Suppressor macrophage treated with lipopolysaccharide for 4 hours (primary cell): ENCODE measurements around the gene TADA2A.

Experiments
- DNase-seq: peaks from one replicate; pipeline ENCODE4 v3.0.0-alpha.2; 2020

Gene TADA2A, protein sequence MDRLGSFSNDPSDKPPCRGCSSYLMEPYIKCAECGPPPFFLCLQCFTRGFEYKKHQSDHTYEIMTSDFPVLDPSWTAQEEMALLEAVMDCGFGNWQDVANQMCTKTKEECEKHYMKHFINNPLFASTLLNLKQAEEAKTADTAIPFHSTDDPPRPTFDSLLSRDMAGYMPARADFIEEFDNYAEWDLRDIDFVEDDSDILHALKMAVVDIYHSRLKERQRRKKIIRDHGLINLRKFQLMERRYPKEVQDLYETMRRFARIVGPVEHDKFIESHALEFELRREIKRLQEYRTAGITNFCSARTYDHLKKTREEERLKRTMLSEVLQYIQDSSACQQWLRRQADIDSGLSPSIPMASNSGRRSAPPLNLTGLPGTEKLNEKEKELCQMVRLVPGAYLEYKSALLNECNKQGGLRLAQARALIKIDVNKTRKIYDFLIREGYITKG

DNA sequence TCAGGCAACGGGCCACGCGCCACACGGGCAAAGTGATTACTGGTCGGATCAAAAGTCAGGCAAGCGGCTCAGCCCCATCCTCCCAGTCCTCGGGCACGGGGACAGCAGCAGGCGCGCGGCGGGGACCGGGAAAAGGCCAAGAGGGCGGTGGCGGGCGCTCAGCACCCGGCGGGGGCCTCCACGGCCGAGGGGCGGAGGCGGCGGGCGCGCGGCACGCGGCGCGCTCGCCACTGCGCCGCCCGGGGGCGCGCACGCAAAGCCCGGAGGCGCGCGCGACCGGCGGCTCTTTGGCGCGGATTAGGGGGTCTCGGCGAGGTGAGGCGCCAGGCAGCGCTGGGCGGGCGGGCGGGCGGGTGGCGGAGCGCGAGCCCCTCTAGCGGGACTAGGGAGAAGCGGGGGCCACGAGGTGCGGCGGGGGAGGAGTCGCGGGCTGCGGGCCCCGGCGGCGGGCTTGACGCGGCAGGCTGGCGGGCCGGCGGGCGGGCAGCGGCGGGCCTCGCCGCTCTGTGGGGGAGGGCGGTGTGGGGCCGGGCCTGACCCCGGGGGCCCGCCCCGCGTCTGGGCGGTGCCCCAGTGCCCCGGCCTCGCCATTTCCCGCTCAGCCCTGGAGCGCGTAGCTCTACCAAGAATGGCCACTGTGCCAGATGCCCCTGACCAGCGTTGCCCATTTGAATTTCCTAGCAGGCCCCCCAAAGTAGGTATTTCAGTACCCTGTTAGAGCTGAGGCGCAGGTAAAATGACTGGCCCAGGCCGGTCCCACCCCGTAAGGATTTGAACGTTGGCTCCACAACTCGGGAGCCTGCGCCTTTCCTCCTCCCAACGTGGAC lies at the start of gene TADA2A, which contains the start of gene ACACA:
Gene TADA2A (plus strand): TSS at position 252 of the 827 bp plus-strand sequence. CDS start 4,480 bp downstream, outside the sequence.
Gene ACACA (minus strand): TSS at position 202 of the 827 bp plus-strand sequence. CDS start 537 bp downstream, outside the sequence.
- DNase-seq: peak; percentile 93

DNA sequence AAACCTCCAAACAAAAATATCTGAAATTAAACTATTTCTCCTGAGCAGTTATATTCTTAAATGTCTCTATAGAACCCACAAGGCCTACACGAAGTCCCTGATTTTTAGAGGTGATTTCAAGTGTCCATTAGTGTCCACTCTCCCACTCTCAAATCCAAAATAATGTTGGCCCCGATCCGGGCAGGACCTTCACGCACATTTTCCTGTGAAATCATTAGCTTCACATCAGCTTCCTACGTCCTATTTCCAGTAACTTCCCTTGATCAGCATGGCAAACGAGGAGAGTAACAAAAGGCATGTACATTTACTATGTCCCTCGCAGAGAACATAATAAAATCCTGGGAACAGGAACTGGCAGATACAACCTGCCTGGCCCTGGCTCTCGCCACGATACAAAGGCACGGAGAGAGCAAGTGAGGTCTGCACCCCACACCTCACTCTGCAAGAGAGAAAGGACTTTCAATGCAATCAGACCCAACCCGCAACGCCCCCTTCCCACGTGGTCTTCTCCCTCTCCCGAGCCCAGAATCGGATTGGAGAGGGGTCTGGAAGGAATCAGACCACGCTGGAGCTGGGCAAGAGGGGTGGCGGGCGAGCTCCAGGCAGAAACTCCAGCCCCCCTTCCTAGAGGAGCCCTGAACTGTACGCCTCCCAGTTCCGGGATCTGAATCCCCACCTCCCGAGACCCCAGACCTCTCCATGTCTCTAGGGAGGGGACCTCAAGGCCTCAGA lies 48.4 kb upstream of the TADA2A start:
- DNase-seq: peak; percentile 39

DNA sequence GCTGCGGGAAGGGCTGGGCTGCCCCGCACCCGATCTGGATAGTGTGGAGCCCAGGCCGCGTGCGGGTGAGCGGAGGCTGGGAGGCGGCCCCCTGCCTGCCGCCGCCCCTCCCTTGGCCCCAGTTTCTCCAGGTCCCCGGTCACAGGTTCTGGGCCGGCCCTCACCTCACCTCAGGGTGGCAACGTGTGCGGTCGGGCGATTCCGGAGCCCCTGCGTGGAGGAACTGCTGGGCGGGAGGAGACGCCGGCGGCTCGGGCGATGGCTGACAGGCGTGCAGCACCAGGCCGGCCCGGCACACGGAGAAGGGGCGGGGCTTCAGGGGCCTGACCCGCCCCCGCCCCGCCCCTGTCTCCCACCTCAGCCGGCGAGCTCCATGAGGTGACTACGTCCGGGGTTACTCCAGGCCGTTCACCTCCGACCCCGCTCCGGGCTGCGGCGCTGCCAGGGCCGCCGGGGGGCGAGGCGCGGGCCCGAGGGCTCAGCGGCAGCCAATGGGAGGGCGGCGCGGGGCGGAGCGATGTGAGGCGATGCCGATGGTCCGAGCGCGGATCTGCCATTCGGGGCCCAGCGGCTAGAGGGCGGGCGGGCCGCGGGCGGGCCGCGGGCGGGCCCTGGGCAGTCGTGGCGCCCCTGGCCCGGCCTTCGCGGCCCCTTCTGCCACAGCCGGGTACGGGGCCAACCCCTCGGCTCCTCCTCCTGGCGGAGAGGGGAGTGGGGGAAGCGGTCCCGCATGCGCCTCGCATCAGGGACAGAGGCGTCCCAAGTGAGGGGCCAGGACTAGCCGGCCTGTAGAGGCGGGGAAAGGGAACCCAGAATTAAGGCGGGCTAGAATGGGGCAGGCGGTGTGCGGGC lies 47.6 kb upstream of the TADA2A start:
- peak; percentile 95 for DNase-seq

DNA sequence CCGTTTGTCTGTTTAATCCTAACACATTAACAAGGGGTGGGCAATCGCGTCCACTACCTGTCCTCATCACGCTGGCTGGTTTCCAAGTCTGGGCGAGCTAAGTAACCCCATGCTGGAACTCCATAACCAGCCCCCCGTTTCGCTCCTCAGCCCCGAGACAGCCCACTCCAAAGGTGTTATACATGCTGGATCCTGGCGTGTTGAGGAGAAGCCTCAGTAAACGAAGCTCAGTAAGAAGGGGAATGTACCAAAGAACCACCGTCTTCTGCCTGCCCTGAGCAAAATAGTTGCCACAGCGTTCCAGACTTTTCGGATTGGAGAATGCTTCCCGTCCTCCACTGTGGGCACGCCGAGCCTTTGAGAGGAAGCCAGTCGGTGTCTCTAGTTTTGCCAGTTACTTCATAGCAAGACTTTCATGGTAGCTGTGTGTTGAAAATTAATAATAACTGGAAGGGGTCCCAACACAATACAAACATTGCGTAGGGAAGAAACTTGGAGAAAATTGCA lies 47.0 kb upstream of the TADA2A start:
- DNase-seq: peak; percentile 10

DNA sequence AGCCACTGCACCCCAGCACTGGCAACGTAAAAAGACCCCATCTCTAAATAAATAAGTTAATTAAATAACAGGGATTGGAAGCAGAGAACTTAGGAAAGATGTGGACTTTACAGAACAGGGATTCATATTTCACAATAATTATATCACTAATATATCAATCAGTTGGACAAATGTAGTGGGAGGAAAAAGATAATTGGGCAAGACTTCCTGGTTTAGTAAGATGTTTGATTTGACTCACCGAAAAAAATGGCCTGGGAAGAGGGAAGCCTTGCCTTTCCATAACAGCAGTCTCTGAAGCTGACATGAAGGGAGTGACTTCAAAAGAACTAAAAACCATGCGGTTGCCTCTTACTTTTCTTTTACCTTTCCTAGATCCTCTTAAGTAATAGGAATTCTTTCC lies 46.1 kb upstream of the TADA2A start:
- DNase-seq: peak; percentile 33

DNA sequence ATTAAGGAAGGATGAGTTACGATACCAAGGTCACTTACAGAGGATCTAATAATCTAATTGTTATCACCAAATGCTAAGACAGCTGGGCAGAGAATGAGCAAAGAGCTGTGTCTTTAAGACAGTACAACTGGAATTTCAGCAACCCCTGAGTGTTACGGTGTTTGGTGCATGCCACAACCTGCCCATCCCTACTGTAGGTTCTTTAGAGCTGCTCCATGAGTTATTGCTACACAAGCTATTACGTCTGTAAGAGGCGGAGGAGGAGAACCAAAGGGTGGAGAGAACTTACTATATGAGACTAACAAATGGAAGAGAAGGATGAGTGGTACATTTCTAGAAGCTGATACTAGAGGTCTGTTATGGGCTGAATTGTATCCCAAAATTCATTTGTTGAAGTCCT lies 45.1 kb upstream of the TADA2A start:
- DNase-seq: no peak

DNA sequence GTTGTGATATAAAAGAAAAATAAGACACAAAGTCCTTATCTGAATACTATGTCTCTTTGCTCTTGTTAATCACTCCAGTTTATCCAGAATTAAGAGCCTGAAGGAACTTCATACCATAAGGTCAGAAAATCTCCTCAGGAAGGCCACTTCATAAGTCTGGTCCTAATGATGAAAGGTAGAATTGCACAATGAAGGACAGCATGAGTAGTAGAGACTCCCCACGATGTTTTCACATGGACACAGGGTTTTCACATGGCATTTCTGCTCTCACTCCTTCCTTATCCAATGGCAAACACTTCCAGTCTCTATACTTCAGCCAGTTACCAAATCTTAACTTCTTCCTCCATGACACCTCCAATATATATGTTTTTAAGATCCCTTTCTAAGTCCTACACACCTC lies 41.1 kb upstream of the TADA2A start:
- DNase-seq: no peak

DNA sequence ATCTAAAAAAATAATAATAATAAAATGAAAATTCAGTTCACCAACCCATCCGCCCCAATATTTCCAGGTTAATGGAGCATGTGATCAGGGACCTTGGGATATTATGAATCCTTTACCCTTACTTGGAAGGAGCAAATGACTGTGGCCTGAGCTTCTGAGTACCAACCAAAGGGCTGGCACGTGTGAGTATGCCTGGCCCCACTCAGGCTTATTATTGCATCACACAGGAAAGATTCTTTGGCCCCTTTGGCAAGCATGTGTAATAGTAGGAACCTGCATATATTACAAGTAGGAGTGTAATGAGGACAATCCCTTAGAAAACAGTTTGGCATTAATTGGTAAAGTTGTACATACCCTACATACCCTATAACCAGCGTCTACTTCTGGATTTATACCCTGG lies 38.1 kb upstream of the TADA2A start:
- DNase-seq: peak; percentile 9

DNA sequence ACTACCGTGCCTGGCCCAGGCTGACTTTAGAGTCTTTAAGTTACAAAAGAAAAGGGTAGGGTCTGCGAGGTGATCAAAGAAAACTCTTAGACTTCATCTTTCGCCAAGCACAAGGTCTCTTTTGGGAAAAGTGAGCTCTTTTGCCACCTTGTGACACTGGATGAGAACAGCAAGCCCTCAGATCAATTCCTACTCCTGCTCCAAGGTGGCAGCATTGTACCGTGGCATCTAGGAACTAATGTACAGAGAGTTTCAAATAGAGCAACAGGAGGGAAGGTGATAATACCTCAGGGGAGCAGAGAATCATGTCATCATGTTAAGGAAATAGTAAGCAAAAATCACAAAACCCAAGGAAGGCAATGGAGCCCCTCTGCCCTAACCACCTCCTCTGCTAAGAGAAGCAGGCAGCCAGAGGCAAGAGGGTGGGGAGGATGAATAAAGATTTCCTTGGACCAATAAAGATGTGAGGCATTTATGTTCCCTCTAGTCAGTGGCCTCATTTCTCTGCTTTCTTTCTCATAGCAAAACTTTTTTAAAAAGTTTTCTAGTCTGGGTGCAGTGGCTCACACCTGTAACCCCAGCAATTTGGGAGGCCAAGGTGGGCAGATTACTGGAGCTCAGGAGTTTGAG lies 33.0 kb upstream of the TADA2A start:
- peak; percentile 76 for DNase-seq

DNA sequence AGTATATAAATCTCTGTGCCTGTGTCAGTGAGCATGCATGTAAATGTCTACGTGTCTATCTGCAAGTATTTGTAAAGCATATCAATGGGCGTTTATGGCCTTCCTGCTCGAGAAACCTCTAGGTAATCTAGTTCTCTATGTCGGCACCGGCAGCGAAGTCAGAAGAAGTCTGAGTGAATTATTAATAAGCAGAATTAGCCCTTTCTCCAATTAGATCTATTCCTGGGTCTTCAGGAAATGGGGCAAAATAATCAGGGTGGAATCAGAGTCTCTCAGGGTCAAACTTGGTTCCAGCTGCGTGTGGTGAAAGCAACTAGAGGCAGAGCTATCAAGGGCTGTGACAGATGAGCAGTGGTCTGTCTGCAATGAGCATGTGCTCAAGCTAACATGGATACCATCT lies 31.0 kb upstream of the TADA2A start, which contains the start of gene C17orf78:
Gene C17orf78 (plus strand): TSS at position 280 of the 400 bp plus-strand sequence. CDS start 108 bp downstream, at position 388.
- DNase-seq: no peak

DNA sequence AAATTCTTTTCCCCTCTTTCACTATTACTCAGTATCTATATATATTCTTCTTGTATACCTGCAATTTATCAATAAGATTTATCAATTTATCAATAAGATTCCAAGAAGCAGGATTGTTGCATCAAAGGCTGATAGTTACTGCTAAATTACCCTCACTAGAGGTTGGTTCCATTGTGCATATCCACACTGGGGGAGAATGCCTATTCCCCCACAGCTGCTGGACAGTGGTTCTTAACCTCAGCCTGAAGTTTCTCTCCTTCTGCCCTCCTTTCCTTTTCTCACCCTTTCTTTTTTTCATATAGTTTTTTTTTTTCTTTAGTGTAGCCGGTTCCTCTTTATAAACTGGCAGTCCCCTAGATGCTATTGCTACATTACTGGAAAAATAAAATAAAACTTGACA lies 24.6 kb upstream of the TADA2A start:
- DNase-seq: no peak

DNA sequence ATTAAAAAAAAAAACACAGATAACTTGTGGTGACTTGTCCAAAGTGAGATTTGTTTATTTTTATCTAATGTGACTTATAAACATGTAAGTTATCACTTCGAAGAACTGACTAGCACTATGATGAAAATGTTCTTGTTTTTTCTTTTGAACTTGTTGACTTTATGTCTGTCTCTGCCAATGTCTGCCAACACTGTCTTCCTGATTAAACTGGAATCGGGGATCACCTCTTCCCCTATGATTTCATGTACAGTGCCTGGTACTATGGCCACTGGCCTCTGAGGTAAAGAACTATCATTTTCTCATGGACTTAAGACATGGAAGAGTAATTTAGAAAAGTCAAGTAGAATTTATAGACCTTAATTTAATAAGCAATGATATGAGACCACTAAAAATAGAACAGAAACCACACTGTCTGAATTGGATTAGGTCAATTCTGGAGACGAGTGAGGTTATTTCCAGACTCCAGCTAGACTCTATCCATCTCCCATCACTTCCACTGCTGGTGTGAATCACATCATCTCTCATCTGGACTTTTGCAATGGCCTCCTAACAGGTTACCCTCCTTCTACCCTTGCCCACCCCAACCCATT lies 22.0 kb upstream of the TADA2A start:
- DNase-seq: no peak

DNA sequence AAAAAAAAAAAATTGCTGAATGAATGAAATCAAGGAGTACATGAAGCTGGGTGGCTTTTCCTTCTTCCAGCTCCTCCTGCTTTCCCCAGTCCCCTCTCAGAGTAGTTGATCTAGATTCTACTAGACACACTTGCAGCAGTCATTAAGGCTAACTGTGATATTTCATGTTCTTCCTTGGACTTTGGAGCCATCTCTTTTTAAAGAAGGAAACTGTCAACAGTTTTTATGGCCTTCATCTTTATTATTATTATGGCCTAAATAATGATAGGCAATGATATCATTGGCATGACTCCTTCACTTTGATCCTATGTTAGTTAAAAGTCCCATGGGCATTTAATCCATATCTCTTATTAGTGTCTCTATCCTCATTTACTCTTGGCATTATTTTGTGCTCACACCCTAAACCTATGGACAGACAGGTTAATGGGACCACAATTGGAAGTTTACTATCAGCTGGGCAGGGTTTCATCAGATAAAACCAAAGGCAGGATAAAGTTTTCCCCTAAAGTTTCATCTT lies 21.2 kb upstream of the TADA2A start:
- DNase-seq: no peak

DNA sequence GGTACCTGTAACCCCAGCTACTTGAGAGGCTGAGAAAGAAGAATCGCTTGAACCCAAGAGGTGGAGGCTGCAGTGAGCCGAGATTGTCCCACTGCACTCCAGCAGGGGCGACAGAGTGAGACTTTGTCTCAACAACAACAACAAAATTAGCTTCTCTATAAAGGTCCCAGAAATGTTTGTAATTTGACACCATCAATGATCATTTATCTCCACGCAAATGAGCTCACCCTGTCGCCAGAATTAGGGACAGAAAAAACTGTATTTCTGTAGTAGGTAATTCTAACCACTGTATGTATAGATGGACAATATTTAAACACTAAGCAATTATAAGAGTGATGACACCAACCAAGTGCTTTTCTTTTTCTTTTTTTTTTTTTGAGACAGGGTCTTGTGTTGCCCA lies 20.2 kb upstream of the TADA2A start:
- DNase-seq: no peak

DNA sequence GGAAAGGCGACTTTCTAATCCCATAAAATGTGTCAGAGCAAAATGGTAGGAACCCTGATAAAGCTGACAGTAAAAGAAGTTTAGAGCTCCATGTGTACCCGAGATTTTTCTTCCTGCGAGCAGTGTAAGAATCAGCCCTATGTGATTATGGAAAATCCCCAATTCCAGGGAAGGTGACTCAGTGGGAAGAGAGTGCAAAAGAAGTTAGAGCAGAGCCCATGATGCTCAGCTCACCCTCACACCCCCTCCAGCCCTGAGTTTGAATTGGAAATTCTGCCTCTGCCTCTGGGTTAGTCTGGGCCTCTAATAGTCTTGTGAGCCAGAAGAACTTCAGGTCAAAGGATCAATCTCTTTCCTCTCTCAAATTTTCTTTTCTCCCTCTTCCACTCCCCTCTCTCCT lies 18.4 kb upstream of the TADA2A start:
- DNase-seq: no peak

DNA sequence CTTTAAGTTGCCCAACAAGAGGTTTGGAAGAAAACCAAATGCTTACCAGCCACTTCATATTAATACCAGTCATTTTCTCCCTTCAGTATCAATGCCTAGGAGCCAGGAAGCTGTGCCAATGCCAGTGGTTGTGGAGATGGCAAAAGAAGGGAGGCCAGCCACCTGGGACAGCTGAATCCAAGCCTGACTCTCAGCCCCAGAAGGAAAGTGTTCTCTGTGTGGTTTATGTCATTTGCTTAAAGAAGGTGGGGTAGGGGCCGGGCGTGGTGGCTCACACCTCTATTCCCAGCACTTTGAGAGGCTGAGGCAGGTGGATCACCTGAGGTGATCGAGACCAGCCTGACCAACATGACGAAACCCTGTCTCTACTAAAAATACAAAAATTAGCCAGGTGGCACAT lies 17.5 kb upstream of the TADA2A start:
- DNase-seq: no peak

DNA sequence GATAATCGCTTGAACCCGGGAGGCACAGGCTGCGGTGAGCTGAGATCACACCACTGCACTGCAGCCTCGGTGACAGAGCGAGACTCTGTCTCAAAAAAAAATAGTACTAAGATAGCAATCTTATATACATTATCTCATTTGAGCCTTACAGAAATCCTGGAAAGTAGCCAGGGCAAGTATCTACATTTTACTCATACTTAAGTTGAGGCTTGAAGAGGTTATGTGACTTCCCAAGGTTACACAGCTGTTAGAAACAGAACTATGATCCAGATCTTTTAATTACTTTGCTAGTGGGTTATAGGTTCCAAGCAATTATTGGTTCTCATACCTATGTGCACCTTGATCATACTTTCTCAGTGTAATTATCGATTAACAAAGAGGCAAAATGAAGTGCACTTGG lies 15.5 kb upstream of the TADA2A start:
- no peak for DNase-seq

DNA sequence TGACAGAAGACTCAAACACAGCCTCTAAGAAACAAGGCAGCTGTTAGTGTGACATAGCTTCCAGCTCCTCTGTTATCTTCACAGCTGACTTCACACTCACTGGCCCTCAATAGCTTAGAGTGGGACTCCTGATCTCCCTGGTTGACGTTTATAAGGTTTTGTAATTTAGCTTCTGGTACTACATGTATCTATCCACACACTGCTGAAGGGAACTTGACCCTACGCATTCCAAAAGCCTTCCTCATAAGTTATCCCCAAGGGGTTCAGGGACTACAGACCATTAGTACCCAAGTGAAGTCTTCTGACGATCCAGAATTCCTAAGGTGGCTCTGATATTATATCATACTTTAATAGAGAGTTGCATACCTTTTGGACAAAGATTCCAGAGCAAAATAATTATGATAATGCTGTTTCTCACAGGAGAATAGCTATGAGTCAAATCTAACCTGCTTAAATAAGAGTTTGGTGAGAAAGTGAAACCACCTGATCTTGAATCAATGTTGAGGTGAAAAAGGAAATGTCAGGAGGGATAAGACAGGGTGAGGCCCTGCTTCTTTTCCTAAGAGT lies 14.6 kb upstream of the TADA2A start:
- DNase-seq: no peak

DNA sequence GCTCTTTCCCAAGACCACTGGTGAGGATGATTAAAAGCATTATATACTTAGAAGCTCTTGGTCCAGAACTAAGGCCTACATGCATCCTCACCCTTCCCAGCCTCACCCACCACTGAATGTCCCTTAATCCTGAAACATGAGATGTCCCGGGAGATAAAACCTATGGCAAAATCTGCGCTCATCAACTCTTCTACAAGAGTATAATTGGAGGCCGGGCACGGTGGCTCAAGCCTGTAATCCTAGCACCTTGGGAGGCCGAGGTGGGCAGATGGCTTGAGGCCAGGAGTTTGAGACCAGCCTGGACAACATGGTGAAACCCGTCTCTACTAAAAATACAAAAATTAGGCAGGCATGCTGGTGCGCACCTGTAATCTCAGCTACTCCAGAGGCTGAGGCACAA lies 13.3 kb upstream of the TADA2A start:
- no peak for DNase-seq

DNA sequence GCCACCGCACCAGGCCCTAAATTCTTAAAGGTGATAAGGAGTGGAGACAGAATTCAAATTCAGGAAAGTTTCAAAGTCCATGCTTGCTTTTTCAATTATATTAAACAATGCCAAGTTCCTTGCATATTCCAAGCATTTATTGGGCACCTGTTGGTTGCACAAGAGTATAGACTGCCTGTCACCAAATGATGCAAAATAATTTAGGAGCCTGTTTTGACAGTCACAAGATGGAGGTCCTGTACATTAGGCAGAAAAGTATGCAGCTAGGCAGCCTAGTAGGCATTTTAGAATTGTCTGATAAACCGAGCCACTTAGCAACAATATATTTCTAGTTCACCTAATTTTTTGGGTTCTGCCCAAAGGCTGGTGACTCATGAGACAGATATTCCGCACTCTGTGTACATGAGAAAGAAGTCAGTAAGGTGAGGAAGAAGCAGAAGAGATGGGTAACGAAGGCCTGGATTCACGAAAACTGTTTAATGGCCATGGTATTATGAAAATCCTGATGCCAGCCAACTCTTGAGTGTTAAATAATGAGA lies 7.4 kb upstream of the TADA2A start:
- no peak for DNase-seq
